ENCODE results near the gene TBC1D23.
"Not testable (repeated sequence)": the region's sequence is repeated elsewhere in the genome, so short reads cannot be mapped to it uniquely, and the experiment has no call there.

Gene TBC1D23

GRCh38 chr3:100310355-100310965 lies 49.7 kb downstream of the TBC1D23 start:
- DNase-seq, result no peak

GRCh38 chr3:100311011-100311410 lies 50.2 kb downstream of the TBC1D23 start:
- DNase-seq, result no peak

GRCh38 chr3:100316641-100317069 lies 55.9 kb downstream of the TBC1D23 start:
- DNase-seq, result peak; percentile 40

- no peak for DNase-seq
Observed at GRCh38 chr3:100317912-100318311, 57.1 kb downstream of the TBC1D23 start.

DNA sequence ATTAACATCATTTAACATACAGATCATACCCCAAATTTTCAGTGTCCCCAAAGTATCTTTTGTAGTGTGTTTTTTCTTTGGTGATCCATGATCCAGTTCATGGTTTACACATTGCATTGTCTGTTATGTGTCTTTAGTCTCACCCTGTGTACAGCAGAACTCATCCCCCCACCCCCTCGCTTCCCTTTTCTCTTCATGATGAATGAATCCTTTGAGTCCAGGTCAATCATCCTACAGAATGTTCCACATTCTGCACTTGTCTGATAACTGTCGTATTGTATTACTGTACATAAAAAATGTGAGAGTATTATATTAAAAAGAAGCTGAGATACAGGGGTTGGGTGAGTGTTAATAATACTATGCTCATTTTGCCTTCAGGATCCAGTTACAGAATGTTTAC lies 59.2 kb downstream of the TBC1D23 start:
- no peak for DNase-seq

DNA sequence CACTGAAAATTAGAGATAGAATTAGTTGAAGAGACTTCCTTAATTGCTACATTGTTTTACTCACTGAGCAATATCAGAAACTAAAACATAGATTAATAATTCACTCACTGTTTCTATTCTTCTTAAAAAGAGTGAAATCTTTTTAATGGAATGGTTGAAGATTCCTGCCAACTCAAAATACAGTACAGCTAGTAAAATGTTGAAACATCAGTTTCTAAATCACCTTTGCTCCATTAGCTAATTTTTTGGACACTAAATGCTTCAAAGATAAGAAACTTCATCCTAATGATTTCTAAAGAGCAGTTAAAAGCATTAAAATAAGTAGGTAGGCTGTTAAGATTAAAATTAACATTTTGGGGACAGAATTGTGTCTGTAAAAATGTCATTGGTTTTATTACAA lies 63.3 kb downstream of the TBC1D23 start:
- DNase-seq, result no peak

GRCh38 chr3:100325827-100326226 lies 65.0 kb downstream of the TBC1D23 start:
- no peak for DNase-seq

DNA sequence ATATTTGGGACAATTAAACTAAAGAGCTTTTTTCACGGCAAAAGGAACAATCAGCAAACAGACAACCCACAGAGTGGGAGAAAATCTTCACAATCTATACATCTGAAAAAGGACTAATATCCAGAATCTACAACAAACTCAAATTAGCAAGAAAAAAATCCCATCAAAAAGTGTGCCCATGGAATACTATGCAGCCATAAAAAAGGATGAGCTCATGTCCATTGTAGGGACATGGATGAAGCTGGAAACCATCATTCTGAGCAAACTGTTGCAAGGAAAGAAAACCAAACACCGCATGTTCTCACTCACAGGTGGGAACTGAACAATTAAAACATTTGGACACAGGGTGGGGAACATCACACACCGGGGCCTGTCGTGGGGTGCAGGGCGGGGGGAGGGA lies 66.6 kb downstream of the TBC1D23 start:
- not testable (repeated sequence) for DNase-seq

GRCh38 chr3:100329800-100330489 lies 69.2 kb downstream of the TBC1D23 start:
- DNase-seq, result no peak

DNA sequence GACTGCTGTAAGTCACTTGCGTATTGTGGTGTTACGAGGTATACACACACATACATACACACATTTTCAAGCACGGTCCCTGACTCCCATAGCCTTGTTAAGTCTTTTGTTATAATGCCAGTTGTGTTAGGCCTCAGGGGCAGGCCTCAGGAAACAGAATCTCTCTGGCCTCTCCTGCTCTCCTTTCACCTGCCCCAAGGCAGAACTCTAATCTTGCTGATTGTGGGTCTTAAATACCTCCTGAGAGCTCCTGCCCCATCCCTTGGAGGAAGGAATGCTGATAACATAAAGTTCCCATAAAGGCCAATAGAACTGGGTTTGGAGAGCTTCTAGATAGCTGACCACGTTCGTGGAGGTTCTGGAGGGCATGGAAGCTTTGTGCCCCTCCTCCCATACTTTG lies 69.9 kb downstream of the TBC1D23 start:
- no peak for DNase-seq

GRCh38 chr3:100331660-100332059 lies 70.9 kb downstream of the TBC1D23 start:
- DNase-seq, result no peak

- DNase-seq, result no peak
Observed at GRCh38 chr3:100333051-100333450, 72.3 kb downstream of the TBC1D23 start.

DNA sequence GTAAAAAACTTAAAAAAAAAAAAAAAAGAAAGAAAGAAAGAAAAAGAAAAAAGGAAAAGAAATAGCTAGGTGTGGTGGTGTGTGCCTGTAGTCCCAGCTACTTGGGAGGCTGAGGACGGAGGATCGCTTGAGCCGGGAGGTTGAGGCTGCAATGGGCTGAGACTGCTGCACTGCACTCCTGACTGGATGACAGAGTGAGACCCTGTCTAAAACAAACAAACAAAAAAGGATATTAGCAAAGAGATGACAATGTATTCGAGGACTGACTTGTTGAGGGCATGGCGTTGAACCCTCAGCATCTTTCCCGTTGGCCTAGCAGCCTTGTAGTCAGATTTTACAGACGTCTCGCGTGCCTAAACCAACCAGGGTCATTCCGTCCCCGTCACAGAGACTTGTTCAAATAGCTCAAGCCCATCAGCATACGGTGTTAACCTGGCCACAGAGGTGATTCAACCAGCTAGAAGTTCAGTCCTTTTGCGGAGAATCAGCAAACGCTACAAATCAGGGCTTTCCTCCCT lies 73.2 kb downstream of the TBC1D23 start:
- DNase-seq, result no peak

- peak; percentile 43 for DNase-seq
Observed at GRCh38 chr3:100334488-100335351, 73.9 kb downstream of the TBC1D23 start, which contains the start of gene NIT2. NIT2 (plus strand) TSS chr3:100334757; CDS start chr3:100334792, 35 bp downstream.

DNA sequence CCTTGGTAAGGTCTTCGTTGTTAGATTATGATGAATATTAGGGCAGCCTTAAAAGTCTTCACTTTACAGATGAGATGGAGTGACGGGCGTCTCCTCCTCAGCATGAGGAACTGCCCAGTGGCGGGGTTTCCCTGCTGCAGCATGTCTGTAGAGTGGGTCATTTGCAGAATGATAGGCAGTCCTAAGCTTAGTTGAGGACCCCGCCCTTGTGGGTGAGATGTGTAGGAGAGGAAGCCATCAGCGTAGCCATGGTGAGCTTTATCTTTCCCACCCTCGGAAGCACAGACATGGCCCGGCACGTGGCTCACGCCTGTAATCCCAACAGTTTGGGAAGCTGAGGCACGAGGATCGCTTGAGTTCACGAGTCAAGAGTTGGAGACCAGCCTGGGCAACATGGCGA lies 74.6 kb downstream of the TBC1D23 start:
- no peak for DNase-seq

DNA sequence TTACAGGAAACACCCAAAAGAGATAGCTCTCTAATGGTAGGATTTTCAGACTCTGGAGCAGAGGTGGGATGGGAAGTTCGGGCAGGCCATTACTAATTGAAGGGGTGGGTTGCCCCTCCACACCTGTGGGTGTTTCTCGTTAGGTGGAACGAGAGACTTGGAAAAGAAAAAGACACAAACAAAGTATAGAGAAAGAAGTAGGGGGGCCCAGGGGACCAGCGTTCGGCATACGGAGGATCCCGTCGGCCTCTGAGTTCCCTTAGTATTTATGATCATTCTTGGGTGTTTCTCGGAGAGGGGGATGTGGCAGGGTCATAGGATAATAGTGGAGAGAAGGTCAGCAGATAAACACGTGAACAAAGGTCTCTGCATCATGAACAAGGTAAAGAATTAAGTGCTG lies 75.4 kb downstream of the TBC1D23 start:
- not testable (repeated sequence) for DNase-seq

DNA sequence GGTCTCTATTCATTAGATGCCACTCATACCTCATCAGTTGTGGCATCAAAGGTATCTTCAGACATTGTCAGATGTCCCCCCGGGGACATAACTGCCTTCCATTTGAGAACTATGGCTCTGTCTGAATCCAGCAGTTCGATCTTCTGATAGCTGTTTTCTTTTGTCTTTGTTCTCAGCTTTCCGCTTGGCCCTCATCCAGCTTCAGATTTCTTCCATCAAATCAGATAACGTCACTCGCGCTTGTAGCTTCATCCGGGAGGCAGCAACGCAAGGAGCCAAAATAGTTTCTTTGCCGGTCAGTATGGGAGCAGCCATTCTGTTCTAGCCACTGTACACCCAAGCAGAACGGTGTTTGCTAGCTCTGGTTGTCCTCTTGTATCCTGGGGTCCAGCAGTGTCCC lies 78.1 kb downstream of the TBC1D23 start:
- DNase-seq, result no peak

DNA sequence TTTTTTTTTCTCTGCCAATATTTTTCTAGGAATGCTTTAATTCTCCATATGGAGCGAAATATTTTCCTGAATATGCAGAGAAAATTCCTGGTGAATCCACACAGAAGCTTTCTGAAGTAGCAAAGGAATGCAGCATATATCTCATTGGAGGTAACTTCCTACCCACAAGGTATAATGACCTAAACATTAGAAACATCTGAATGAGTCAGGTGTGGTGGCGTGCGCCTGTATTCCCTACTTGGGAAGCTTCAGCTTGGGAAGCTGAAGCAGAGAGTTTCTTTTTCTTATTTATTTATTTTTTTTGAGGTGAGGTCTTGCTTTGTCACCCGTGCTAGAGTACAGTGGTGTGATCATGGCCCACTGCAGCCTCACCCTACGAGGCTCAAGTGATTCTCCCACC lies 79.0 kb downstream of the TBC1D23 start:
- DNase-seq, result no peak

GRCh38 chr3:100340527-100340926 lies 79.7 kb downstream of the TBC1D23 start:
- DNase-seq, result no peak

DNA sequence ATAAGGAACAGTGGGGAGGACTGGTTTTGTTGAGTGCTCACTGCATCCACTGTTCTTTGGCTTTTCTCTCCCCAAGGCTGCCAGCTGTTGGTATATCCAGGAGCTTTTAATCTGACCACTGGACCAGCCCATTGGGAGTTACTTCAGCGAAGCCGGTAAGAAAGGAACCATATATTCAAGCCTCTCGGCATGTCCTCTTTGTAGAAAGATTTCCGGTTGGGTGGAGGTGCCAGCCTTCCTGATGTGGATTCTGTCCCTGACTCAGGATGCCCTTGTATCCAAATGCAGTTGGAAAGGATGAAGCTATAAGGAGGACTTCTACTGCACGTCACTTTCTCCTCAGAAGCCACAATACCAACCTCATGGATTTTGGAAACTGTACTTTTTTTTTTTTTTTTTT lies 87.9 kb downstream of the TBC1D23 start:
- DNase-seq, result no peak

DNA sequence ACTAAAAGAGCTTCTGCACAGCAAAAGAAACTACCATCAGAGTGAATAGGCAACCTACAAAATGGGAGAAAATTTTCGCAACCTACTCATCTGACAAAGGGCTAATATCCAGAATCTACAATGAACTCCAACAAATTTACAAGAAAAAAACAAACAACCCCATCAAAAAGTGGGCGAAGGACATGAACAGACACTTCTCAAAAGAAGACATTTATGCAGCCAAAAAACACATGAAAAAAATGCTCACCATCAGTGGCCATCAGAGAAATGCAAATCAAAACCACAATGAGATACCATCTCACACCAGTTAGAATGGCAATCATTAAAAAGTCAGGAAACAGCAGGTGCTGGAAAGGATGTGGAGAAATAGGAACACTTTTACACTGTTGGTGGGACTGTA lies 91.0 kb downstream of the TBC1D23 start:
- DNase-seq, result not testable (repeated sequence)

DNA sequence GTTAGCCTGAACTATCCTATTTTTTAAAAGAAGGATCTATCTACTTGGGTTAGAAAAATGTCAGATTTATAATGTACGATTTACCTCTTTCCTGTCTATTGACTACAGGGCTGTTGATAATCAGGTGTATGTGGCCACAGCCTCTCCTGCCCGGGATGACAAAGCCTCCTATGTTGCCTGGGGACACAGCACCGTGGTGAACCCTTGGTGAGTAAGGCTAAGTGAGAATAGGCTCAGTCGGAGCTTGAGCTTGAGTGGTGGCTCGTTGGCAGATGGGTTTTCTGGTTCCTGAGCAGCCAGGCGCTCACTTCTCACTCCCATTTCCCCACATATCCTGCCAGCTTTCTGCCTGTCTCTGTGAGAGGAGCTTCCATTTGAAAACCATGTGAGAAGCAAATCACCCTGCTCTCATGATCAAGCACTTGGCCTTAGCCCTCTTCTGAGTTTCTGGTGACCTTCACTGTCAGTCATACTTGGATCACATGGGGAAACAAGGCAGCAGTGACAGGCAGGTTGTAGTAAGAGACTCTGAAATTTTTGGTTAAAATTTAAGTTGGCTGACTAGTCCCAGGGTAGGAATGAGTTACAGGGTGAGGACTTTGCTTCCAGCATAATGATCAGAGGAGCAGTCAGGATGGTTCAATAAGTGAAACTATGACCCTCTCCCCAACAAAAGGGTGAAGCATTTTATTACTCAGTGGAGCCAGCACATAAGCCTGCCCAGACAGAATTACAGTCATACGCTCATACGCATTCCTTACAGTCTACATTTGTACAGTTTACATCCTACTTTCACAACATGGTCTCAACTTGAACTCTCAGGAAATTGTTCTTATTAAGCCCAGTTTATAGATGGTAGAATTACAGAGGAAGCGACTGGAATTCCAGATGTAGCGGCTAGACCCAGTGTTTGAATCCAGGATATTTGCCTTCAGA lies 91.8 kb downstream of the TBC1D23 start:
- DNase-seq, result no peak

Data from kidney glomerular epithelial cell (primary cell).